ENCODE measurements around the gene RNF175. TPM values are rescaled to one million over a fixed set of nuclear protein-coding genes. Genes with fewer than 3 reads are reported as not detected.

Gene RNF175
- total RNA-seq, 1 donor from 2014 or later = 1.9 TPM

DNA sequence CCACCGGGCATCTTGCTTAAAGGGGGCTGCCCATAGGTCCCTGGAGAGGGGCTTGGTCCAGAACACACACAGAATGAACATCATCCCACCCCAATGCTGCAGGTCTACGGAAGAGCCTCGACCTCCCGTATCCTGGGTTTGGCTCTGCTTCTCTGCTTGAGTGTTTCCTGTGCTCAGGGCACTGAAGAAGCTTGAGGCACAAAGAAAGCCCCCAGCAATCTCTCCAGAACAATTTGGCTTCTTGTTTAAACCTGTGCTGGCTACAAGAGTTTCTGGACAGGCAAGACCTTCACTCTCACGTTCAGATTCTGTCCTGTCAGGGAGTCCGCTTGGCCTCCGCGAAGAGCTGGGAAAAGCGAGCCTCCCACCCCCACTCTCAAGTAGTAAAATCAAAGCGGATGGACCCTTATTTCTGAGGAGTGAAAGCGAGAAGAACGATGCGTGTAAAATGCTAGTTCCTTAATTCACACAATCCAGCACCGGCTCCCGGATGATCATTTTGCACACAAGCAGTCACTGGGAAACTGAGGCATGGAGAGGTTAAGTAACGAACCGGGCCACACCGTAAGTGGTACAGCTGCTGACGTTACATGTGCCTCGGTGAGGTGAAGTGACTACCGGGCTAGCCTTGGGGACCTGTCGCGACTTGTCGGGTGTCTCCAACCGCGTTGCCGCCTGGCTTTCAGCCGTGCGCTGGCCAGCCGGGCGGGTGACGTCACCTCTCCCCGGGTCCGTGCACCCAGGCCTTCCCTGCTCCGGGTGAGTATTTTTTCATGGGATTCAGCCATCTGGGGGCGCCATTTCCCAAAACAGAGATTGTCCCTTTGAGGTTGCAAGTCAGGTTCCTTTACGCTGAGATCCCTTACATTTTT is 32.2 kb upstream of the RNF175 start:
- Mint-ChIP-seq H3K4me1 (ENCODE audit: low read depth) (peaks cover 26% of the 10 kb centered on the region), H3K36me3 (ENCODE audit: insufficient read depth) (no peaks in the 10 kb centered on the region), H3K27me3 (peaks cover 90% of the 10 kb centered on the region), H3K4me3 (ENCODE audit: low read depth) (peak overlapping the region; percentile 67), H3K9me3 (ENCODE audit: low read depth) (no peaks in the 10 kb centered on the region), H3K27ac (peak overlapping the region; percentile 69)
- TF ChIP-seq, protein P1, sequence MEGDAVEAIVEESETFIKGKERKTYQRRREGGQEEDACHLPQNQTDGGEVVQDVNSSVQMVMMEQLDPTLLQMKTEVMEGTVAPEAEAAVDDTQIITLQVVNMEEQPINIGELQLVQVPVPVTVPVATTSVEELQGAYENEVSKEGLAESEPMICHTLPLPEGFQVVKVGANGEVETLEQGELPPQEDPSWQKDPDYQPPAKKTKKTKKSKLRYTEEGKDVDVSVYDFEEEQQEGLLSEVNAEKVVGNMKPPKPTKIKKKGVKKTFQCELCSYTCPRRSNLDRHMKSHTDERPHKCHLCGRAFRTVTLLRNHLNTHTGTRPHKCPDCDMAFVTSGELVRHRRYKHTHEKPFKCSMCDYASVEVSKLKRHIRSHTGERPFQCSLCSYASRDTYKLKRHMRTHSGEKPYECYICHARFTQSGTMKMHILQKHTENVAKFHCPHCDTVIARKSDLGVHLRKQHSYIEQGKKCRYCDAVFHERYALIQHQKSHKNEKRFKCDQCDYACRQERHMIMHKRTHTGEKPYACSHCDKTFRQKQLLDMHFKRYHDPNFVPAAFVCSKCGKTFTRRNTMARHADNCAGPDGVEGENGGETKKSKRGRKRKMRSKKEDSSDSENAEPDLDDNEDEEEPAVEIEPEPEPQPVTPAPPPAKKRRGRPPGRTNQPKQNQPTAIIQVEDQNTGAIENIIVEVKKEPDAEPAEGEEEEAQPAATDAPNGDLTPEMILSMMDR (IDR thresholded peaks at IDR 0.05; ENCODE audit: unreplicated experiment) = peak; percentile 64
- DNase-seq (ENCODE audit: low spot score, unreplicated experiment) = peak; percentile 76

- peaks cover 91% of the 10 kb centered on the region for H3K27me3 Mint-ChIP-seq
- TF ChIP-seq, protein P1 (IDR thresholded peaks at IDR 0.05; ENCODE audit: unreplicated experiment) = peak; percentile 53
- peak; percentile 58 for DNase-seq (ENCODE audit: low spot score, unreplicated experiment)
- no peaks in the 10 kb centered on the region for H3K36me3 Mint-ChIP-seq (ENCODE audit: insufficient read depth)
- H3K4me1 Mint-ChIP-seq (ENCODE audit: low read depth) = peaks cover 26% of the 10 kb centered on the region
- H3K9me3 Mint-ChIP-seq (ENCODE audit: low read depth) = no peaks in the 10 kb centered on the region
- peak overlapping the region; percentile 67 for H3K4me3 Mint-ChIP-seq (ENCODE audit: low read depth)
- no peak overlapping the region for H3K27ac Mint-ChIP-seq
Measured at GRCh38 chr4:153790962-153791551, 31.2 kb upstream of the RNF175 start.

GRCh38 chr4:153790500-153790865 is 30.7 kb upstream of the RNF175 start:
- TF ChIP-seq, protein P1 (IDR thresholded peaks at IDR 0.05; ENCODE audit: unreplicated experiment) = no peak
- Mint-ChIP-seq H3K27me3 (peaks cover 91% of the 10 kb centered on the region), H3K27ac (peak overlapping the region; percentile 41), H3K4me1 (ENCODE audit: low read depth) (peaks cover 26% of the 10 kb centered on the region), H3K4me3 (ENCODE audit: low read depth) (peak overlapping the region; percentile 50), H3K36me3 (ENCODE audit: insufficient read depth) (no peaks in the 10 kb centered on the region), H3K9me3 (ENCODE audit: low read depth) (no peaks in the 10 kb centered on the region)
- DNase-seq (ENCODE audit: low spot score, unreplicated experiment) = no peak

DNA sequence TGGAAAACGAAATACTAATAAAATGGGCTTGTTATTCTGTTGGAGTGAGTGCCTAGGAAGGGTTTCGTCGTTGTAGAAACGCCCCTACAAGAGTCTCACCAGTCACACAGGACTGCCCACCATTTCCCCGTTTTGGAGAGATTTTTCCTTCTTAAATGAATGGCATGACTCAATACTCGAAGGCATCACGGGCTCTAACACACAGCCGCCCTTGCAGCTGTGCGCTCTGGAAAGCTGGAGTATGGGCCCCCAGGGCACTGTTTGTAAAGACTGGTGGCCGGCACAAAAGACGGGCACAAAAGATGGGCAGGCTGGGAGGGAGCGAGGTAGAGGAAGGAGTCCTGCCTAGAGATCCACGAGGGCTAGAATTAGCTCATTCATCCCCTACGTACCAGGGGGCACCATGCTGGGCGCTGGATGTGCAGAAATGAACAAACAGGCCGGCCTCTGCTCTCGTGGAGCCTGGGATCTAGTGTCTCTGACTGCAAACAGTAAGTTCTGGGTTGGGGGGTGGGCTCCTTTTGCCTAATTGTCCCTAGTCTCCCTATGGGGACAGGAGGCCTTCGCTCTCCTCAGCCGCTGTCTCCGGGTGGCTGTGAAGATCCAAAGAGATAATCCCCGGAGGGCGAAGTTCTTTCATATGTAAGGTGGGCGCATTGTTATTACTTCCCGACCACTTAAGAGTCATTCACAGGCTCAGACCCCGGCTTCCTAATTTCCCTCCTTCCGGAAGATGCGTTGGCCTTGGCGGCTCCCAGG is 30.1 kb upstream of the RNF175 start:
- no peak for DNase-seq (ENCODE audit: low spot score, unreplicated experiment)
- Mint-ChIP-seq H3K9me3 (ENCODE audit: low read depth) (no peaks in the 10 kb centered on the region), H3K27me3 (peaks cover 87% of the 10 kb centered on the region)

More for the DNA sequence above, 30.1 kb upstream of the RNF175 start:
- peak overlapping the region; percentile 41 for H3K27ac Mint-ChIP-seq
- TF ChIP-seq, protein P1 (IDR thresholded peaks at IDR 0.05; ENCODE audit: unreplicated experiment) = no peak
- peaks cover 26% of the 10 kb centered on the region for H3K4me1 Mint-ChIP-seq (ENCODE audit: low read depth)
- H3K36me3 Mint-ChIP-seq (ENCODE audit: insufficient read depth) = no peaks in the 10 kb centered on the region
- H3K4me3 Mint-ChIP-seq (ENCODE audit: low read depth) = peak overlapping the region; percentile 50

All from progenitor cell of endocrine pancreas (in vitro differentiated cells).